Upper lobe of right lung (tissue), 1 donor: ENCODE data around the gene IGF2R. TPM values are rescaled to one million over a fixed set of nuclear protein-coding genes. Genes with fewer than 3 reads are reported as not detected.

Experiments used
- ATAC-seq: fragments of 200-7000 bp; cut with Tn5 transposase; one replicate; pipeline ENCODE4 v1.9.1; 2020; ENCODE audit warnings: mild to moderate bottlenecking, moderate library complexity
- DNase-seq: peaks from one replicate; pipeline ENCODE4 v3.0.0-alpha.2; 2020
- H3K27ac ChIP-seq: fragments of 200-600 bp; one replicate; pipeline ENCODE4 v1.8.0; 2022
- H3K27me3 ChIP-seq: fragments of 200-600 bp; one replicate; pipeline ENCODE4 v1.8.0; 2022; ENCODE audit warnings: mild to moderate bottlenecking
- H3K36me3 ChIP-seq: fragments of 200-600 bp; one replicate; pipeline ENCODE4 v1.8.0; 2022
- H3K4me1 ChIP-seq: fragments of 200-600 bp; one replicate; pipeline ENCODE4 v1.8.0; 2022
- H3K4me3 ChIP-seq: fragments of 200-600 bp; one replicate; pipeline ENCODE4 v1.8.0; 2022; ENCODE audit warnings: mild to moderate bottlenecking
- H3K9me3 ChIP-seq: fragments of 200-600 bp; one replicate; pipeline ENCODE4 v1.8.0; 2022
- intact Hi-C: fragments of 100-400 bp; cut with DNase I; formaldehyde crosslinking; loops from one replicate; pipeline ENCODE4 v1.11.0; 2022
- total RNA-seq: library from RNA; stranded (reverse); fragmentation: NEBNext Ultra II Directional; extraction: Animal tissue kit (Norgen Biotek cat#: 25700); gene quantifications from one replicate; pipeline ENCODE4 v1.2.1, GENCODE V29; 2021
- TF ChIP-seq, protein P1 (sequence below): fragments of 200-600 bp; IDR thresholded peaks from one replicate; pipeline ENCODE4 v1.8.0; 2022; ENCODE audit warnings: antibody characterized with exemption
- donor health status: DM: no; HTN: yes; CAD: no; lungs with severe emphysema.

Gene IGF2R
- total RNA-seq, 1 donor from 2014 or later: 144 TPM

DNA sequence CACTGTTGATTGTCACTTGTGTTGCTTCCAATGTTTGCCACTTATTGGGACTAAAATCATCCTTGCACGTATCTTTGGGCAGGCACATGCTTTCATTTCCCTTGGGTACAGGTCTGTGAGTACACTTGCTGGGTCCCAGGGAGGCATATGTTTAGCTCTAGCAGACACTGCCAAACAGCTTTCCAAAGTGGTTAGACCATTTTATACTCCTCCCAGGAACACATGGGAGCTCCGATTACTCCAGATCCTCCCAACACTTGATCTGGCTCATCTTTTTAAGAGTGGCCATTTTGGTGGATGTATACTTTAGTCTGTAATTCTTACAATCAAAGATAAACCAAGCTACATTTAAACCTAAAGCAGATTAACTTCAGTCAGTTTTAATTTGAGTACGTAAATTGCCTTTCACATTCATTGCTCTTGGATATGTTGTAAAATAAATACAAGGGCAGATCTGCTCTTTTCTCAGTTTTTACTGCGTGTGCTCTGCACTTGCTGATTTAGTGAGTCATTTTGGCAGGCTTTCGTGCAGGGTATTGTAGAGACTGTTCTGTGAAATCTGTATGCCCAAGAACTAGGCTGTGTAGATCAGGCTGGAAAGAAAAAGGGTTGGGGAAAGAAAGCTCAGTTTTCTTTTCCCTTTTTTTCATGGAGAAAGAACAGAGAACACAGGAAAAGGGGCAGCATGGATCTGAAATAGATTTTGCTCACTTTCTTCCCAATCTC lies 172.3 kb downstream of the IGF2R start:
- intact Hi-C loops: no loop called here
- TF ChIP-seq, protein P1, sequence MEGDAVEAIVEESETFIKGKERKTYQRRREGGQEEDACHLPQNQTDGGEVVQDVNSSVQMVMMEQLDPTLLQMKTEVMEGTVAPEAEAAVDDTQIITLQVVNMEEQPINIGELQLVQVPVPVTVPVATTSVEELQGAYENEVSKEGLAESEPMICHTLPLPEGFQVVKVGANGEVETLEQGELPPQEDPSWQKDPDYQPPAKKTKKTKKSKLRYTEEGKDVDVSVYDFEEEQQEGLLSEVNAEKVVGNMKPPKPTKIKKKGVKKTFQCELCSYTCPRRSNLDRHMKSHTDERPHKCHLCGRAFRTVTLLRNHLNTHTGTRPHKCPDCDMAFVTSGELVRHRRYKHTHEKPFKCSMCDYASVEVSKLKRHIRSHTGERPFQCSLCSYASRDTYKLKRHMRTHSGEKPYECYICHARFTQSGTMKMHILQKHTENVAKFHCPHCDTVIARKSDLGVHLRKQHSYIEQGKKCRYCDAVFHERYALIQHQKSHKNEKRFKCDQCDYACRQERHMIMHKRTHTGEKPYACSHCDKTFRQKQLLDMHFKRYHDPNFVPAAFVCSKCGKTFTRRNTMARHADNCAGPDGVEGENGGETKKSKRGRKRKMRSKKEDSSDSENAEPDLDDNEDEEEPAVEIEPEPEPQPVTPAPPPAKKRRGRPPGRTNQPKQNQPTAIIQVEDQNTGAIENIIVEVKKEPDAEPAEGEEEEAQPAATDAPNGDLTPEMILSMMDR: no peak
- DNase-seq (no peak), ATAC-seq (no peak)
- no peaks in the 10 kb centered on the region for H3K36me3 ChIP-seq
- no peaks in the 10 kb centered on the region for H3K4me1 ChIP-seq
- H3K9me3 ChIP-seq: no peaks in the 10 kb centered on the region
- H3K27ac ChIP-seq: no peak overlapping the region
- no peak overlapping the region for H3K4me3 ChIP-seq
- no peaks in the 10 kb centered on the region for H3K27me3 ChIP-seq

DNA sequence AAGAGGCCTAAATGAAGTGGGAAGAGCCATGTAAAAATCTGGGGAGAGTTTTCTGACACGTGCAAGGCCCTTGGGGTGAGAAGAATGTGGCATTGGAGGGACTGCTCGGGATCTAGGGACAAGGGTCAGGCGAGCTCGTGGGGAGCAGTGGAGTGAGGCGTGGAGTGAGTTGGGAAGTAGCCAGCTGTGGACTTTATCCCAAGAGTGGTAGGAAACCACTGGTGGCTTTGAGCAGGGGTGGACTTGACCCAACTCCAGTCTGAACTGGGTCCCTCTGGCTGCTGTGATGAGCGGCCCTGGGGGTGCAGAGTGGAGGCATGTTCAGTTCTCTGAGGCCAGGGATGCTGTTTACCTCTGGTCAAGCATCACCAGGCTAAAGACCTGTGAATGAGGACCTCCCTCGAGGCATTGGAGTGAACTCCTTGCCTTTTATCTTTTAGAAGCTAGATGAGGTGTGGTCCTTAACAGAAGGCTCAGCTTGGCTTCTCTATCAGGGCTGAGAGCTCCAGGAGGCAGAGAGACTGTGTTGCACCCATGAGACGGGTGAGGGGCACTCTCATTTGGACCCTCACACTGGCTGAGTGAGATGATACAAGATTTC lies 173.3 kb downstream of the IGF2R start:
- Histone ChIP-seq H3K9me3 (no peaks in the 10 kb centered on the region), H3K4me1 (no peaks in the 10 kb centered on the region), H3K4me3 (no peak overlapping the region), H3K27me3 (no peaks in the 10 kb centered on the region), H3K36me3 (no peaks in the 10 kb centered on the region), H3K27ac (no peak overlapping the region)
- ATAC-seq: no peak
- intact Hi-C loops: no loop called here
- TF ChIP-seq, protein P1: no peak
- no peak for DNase-seq

DNA sequence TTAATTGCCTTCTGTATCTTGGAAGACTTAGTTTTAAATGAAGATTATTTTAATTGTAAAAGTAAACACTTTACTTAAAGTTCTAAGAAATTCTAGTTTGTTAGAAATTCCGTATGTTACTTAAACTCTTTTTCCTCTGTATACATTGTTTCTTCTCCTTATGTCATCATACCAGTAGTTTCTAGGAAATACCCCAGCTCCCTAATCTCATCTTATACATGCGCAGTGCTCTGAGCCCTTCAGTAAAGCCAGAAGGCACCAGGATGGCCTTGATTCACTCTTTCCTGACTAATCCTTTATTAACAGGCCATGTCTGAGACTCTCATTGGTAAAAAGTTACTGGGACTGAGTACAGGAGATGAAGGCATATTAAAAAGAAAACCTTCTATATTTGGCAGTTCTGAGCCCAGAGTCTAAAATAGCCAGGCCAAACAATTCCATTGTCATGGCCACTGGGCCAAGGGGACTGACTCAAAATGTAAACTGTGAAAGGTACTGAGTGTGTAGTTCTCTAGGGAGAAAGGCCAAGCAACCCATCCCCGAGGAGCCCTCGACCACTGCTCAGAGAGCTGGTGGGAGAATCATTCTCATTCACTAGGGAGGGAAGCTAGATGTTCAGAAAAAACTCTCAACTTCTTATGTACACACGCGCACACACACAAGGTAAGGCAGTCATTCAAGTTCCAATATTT lies 177.7 kb downstream of the IGF2R start:
- no peak for ATAC-seq
- intact Hi-C loops: no loop called here
- no peaks in the 10 kb centered on the region for H3K36me3 ChIP-seq
- H3K9me3 ChIP-seq: no peaks in the 10 kb centered on the region
- TF ChIP-seq, protein P1: no peak
- no peak overlapping the region for H3K4me3 ChIP-seq
- no peak overlapping the region for H3K27ac ChIP-seq
- H3K27me3 ChIP-seq: no peaks in the 10 kb centered on the region
- DNase-seq: no peak
- no peaks in the 10 kb centered on the region for H3K4me1 ChIP-seq

DNA sequence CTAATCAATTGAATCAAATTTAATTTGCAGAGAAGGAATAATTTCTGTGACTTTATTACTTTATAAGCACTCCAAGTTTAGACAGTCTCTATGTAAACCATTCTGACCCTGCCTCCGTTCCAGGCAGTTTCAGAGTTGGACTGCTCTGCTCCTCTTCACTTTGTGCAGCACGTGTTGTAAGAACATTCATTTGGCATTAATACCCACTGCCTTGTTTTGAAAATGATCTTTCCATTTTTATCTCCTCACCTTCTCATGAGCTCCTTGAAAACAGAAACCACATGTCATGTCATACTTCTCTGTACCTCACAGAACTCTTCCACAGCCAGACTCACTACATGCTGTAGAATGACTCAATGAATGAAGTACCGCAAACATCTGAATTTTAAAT lies 178.3 kb downstream of the IGF2R start:
- intact Hi-C loops: no loop called here
- Histone ChIP-seq H3K36me3 (no peaks in the 10 kb centered on the region), H3K27ac (no peak overlapping the region), H3K9me3 (no peaks in the 10 kb centered on the region), H3K4me1 (no peaks in the 10 kb centered on the region), H3K27me3 (no peaks in the 10 kb centered on the region), H3K4me3 (no peak overlapping the region)
- DNase-seq (no peak), ATAC-seq (no peak)
- TF ChIP-seq, protein P1: no peak

DNA sequence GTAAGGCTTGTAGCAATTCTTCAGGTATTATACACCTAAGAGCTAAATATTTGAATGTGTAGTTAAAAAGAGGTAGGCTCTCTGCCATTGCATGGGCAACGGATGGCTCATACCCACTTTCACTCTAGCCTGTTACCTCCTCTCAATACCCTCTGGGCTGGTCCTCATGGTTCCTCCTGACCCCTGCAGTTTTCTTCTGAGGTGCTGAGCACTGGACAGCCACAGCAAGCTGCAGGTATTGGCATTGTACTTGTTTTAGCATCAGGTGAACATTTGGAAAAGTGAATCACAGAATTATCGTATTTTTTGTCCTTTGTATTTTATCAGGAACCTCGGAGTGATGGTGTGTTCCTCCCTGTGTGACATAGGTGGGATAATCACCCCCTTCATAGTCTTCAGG lies 185.6 kb downstream of the IGF2R start:
- no peak for ATAC-seq
- Histone ChIP-seq H3K4me1 (no peaks in the 10 kb centered on the region), H3K9me3 (no peaks in the 10 kb centered on the region), H3K4me3 (no peak overlapping the region), H3K27ac (no peak overlapping the region), H3K36me3 (no peaks in the 10 kb centered on the region), H3K27me3 (no peaks in the 10 kb centered on the region)
- intact Hi-C loops: no loop called here
- TF ChIP-seq, protein P1: no peak
- no peak for DNase-seq
